ENCODE data around the gene MED20.

MED20 gene

GRCh38 chr6:41922154-41922553, 1.2 kb upstream of the MED20 start:
- peak overlapping the region; percentile 98 for H3K4me3 ChIP-seq (replicated peaks; ENCODE audit: low read depth, low read length)
- DNase-seq (ENCODE audit: low read depth): no peak
- TF ChIP-seq CTCF (IDR thresholded peaks at IDR 0.05; ENCODE audit: low read length, missing control alignments): no peak

- peak overlapping the region; percentile 98 for H3K4me3 ChIP-seq (replicated peaks; ENCODE audit: low read depth, low read length)
- no peak for DNase-seq (ENCODE audit: low read depth)
- TF ChIP-seq CTCF (IDR thresholded peaks at IDR 0.05; ENCODE audit: low read length, missing control alignments): no peak
Measured at GRCh38 chr6:41921712-41921998, 716 bp upstream of the MED20 start.

- no peak overlapping the region for H3K4me3 ChIP-seq (replicated peaks; ENCODE audit: low read depth, low read length)
- TF ChIP-seq CTCF (IDR thresholded peaks at IDR 0.05; ENCODE audit: low read length, missing control alignments): no peak
- DNase-seq (ENCODE audit: low read depth): peak; percentile 94
Measured at GRCh38 chr6:41917528-41917927, 3.4 kb downstream of the MED20 start.

GRCh38 chr6:41914869-41915530, 5.9 kb downstream of the MED20 start:
- no peak for TF ChIP-seq CTCF (IDR thresholded peaks at IDR 0.05; ENCODE audit: low read length, missing control alignments)
- no peak for DNase-seq (ENCODE audit: low read depth)
- H3K4me3 ChIP-seq (replicated peaks; ENCODE audit: low read depth, low read length): no peak overlapping the region

- TF ChIP-seq CTCF (IDR thresholded peaks at IDR 0.05; ENCODE audit: low read length, missing control alignments): no peak
- DNase-seq (ENCODE audit: low read depth): no peak
- no peak overlapping the region for H3K4me3 ChIP-seq (replicated peaks; ENCODE audit: low read depth, low read length)
Measured at GRCh38 chr6:41914343-41914742, 6.6 kb downstream of the MED20 start.

GRCh38 chr6:41909727-41910126, 11.2 kb downstream of the MED20 start:
- TF ChIP-seq CTCF (IDR thresholded peaks at IDR 0.05; ENCODE audit: low read length, missing control alignments): no peak
- no peak for DNase-seq (ENCODE audit: low read depth)
- H3K4me3 ChIP-seq (replicated peaks; ENCODE audit: low read depth, low read length): no peak overlapping the region

GRCh38 chr6:41901882-41902519, 18.9 kb downstream of the MED20 start:
- DNase-seq (ENCODE audit: low read depth): peak; percentile 49
- peak; percentile 38 for TF ChIP-seq CTCF (IDR thresholded peaks at IDR 0.05; ENCODE audit: low read length, missing control alignments)
- H3K4me3 ChIP-seq (replicated peaks; ENCODE audit: low read depth, low read length): no peak overlapping the region
